ENCODE results near the gene GLCCI1. TPM values are rescaled to one million over a fixed set of nuclear protein-coding genes. Genes with fewer than 3 reads are reported as not detected.
A peak's percentile ranks its signal among the peaks of the same experiment; 100 is the strongest.

The GLCCI1 gene
- total and polyA plus RNA-seq, 5 donors from 2014 or later: 12.6 to 88.1 (median 31.6) TPM

GRCh38 chr7:7970237-7970530 is 1.6 kb downstream of the GLCCI1 start:
- no peaks in the 10 kb centered on the region for H3K36me3 ChIP-seq (ENCODE audit: control insufficient read depth, insufficient read depth, low read length)
- H3K27me3 Mint-ChIP-seq: no peaks in the 10 kb centered on the region
- no peaks in the 10 kb centered on the region for H3K27me3 ChIP-seq (ENCODE audit: control insufficient read depth, insufficient read depth, low read length)
- H3K36me3 Mint-ChIP-seq: no peaks in the 10 kb centered on the region
- peaks cover 48% of the 10 kb centered on the region for H3K4me1 ChIP-seq (ENCODE audit: control insufficient read depth, insufficient read depth, low read length, poor library complexity, severe bottlenecking)
- peak overlapping the region; percentile 84 for H3K27ac ChIP-seq (ENCODE audit: insufficient read depth, low read length, poor library complexity, severe bottlenecking)
- peaks cover 15 to 34% (median 30%) of the 10 kb centered on the region in 4 donors for H3K4me1 Mint-ChIP-seq
- peak overlapping the region; percentile 99 for H3K4me3 ChIP-seq (ENCODE audit: low read depth, low read length)
- H3K9me3 ChIP-seq (ENCODE audit: control insufficient read depth in 2 of 2, low read length in 2 of 2): no peaks in the 10 kb centered on the region
- no peak overlapping the region for H3K4me3 Mint-ChIP-seq
- H3K9me3 Mint-ChIP-seq: no peaks in the 10 kb centered on the region
- DNase-seq (no peak), ATAC-seq (ENCODE audit: low read depth in 2 of 2) (no peak)
- no peak overlapping the region for H3K27ac Mint-ChIP-seq

GRCh38 chr7:7970531-7971307 is 2.1 kb downstream of the GLCCI1 start:
- no peak for ATAC-seq (ENCODE audit: low read depth in 2 of 2)
- peak in 1 of 3 donors; percentile 47 for DNase-seq
- Mint-ChIP-seq H3K9me3 (no peaks in the 10 kb centered on the region), H3K27me3 (no peaks in the 10 kb centered on the region), H3K27ac (no peak overlapping the region), H3K4me1 (peaks cover 21 to 37% (median 31%) of the 10 kb centered on the region in 4 donors), H3K4me3 (no peak overlapping the region), H3K36me3 (no peaks in the 10 kb centered on the region)
- Histone ChIP-seq H3K36me3 (ENCODE audit: control insufficient read depth, insufficient read depth, low read length) (no peaks in the 10 kb centered on the region), H3K4me3 (ENCODE audit: low read depth, low read length) (peak overlapping the region; percentile 99), H3K27me3 (ENCODE audit: control insufficient read depth, insufficient read depth, low read length) (no peaks in the 10 kb centered on the region), H3K9me3 (ENCODE audit: control insufficient read depth in 2 of 2, low read length in 2 of 2) (no peaks in the 10 kb centered on the region), H3K4me1 (ENCODE audit: control insufficient read depth, insufficient read depth, low read length, poor library complexity, severe bottlenecking) (peaks cover 53% of the 10 kb centered on the region), H3K27ac (ENCODE audit: insufficient read depth, low read length, poor library complexity, severe bottlenecking) (peak overlapping the region; percentile 84)

- DNase-seq (peak in 1 of 3 donors; percentile 21), ATAC-seq (ENCODE audit: low read depth in 2 of 2) (no peak)
- Histone ChIP-seq H3K36me3 (ENCODE audit: control insufficient read depth, insufficient read depth, low read length) (no peaks in the 10 kb centered on the region), H3K9me3 (ENCODE audit: control insufficient read depth in 2 of 2, low read length in 2 of 2) (no peaks in the 10 kb centered on the region), H3K27me3 (ENCODE audit: control insufficient read depth, insufficient read depth, low read length) (no peaks in the 10 kb centered on the region), H3K4me3 (ENCODE audit: low read depth, low read length) (peak overlapping the region; percentile 99), H3K27ac (ENCODE audit: insufficient read depth, low read length, poor library complexity, severe bottlenecking) (peak overlapping the region; percentile 84), H3K4me1 (ENCODE audit: control insufficient read depth, insufficient read depth, low read length, poor library complexity, severe bottlenecking) (peaks cover 60% of the 10 kb centered on the region)
- Mint-ChIP-seq H3K27ac (no peak overlapping the region), H3K4me3 (no peak overlapping the region), H3K9me3 (no peaks in the 10 kb centered on the region), H3K36me3 (no peaks in the 10 kb centered on the region), H3K27me3 (no peaks in the 10 kb centered on the region), H3K4me1 (peaks cover 24 to 40% (median 36%) of the 10 kb centered on the region in 4 donors)
These were observed 2.9 kb downstream of the GLCCI1 start for GRCh38 chr7:7971308-7972040.

- Histone ChIP-seq H3K9me3 (ENCODE audit: control insufficient read depth in 2 of 2, low read length in 2 of 2) (no peaks in the 10 kb centered on the region), H3K36me3 (ENCODE audit: control insufficient read depth, insufficient read depth, low read length) (no peaks in the 10 kb centered on the region), H3K27me3 (ENCODE audit: control insufficient read depth, insufficient read depth, low read length) (no peaks in the 10 kb centered on the region), H3K4me1 (ENCODE audit: control insufficient read depth, insufficient read depth, low read length, poor library complexity, severe bottlenecking) (peaks cover 67% of the 10 kb centered on the region), H3K4me3 (ENCODE audit: low read depth, low read length) (peak overlapping the region; percentile 99), H3K27ac (ENCODE audit: insufficient read depth, low read length, poor library complexity, severe bottlenecking) (peak overlapping the region; percentile 84)
- Mint-ChIP-seq H3K36me3 (no peaks in the 10 kb centered on the region), H3K27ac (no peak overlapping the region), H3K4me3 (no peak overlapping the region), H3K9me3 (no peaks in the 10 kb centered on the region), H3K4me1 (peaks cover 26 to 44% (median 39%) of the 10 kb centered on the region in 4 donors), H3K27me3 (no peaks in the 10 kb centered on the region)
- peak in 1 of 3 donors; percentile 52 for DNase-seq
- ATAC-seq (ENCODE audit: low read depth in 2 of 2): no peak
These were observed 3.5 kb downstream of the GLCCI1 start for GRCh38 chr7:7972128-7972527.

- H3K9me3 ChIP-seq (ENCODE audit: control insufficient read depth in 2 of 2, low read length in 2 of 2): no peaks in the 10 kb centered on the region
- ATAC-seq (ENCODE audit: low read depth in 2 of 2) (no peak), DNase-seq (peak in 1 of 3 donors; percentile 43)
- H3K27me3 Mint-ChIP-seq: no peaks in the 10 kb centered on the region
- H3K36me3 Mint-ChIP-seq: no peaks in the 10 kb centered on the region
- H3K4me3 Mint-ChIP-seq: peak overlapping the region in 3 of 4 donors; percentile 86 to 90 (median 87)
- H3K27ac ChIP-seq (ENCODE audit: insufficient read depth, low read length, poor library complexity, severe bottlenecking): peak overlapping the region; percentile 30
- no peaks in the 10 kb centered on the region for H3K27me3 ChIP-seq (ENCODE audit: control insufficient read depth, insufficient read depth, low read length)
- no peaks in the 10 kb centered on the region for H3K9me3 Mint-ChIP-seq
- peak overlapping the region; percentile 99 for H3K4me3 ChIP-seq (ENCODE audit: low read depth, low read length)
- H3K36me3 ChIP-seq (ENCODE audit: control insufficient read depth, insufficient read depth, low read length): no peaks in the 10 kb centered on the region
- H3K27ac Mint-ChIP-seq: peak overlapping the region; percentile 48 to 78 (median 75)
- peaks cover 67% of the 10 kb centered on the region for H3K4me1 ChIP-seq (ENCODE audit: control insufficient read depth, insufficient read depth, low read length, poor library complexity, severe bottlenecking)
- H3K4me1 Mint-ChIP-seq: peaks cover 35 to 47% (median 41%) of the 10 kb centered on the region in 4 donors
These were observed 4.5 kb downstream of the GLCCI1 start for GRCh38 chr7:7972922-7973594.

GRCh38 chr7:7976677-7977076 is 8.1 kb downstream of the GLCCI1 start:
- H3K27ac Mint-ChIP-seq: peak overlapping the region; percentile 13 to 93 (median 44)
- no peaks in the 10 kb centered on the region for H3K9me3 ChIP-seq (ENCODE audit: control insufficient read depth in 2 of 2, low read length in 2 of 2)
- H3K4me1 Mint-ChIP-seq: peaks cover 57 to 79% (median 67%) of the 10 kb centered on the region in 4 donors
- H3K27me3 Mint-ChIP-seq: no peaks in the 10 kb centered on the region
- H3K4me3 Mint-ChIP-seq: peak overlapping the region; percentile 70 to 90 (median 80)
- H3K36me3 ChIP-seq (ENCODE audit: control insufficient read depth, insufficient read depth, low read length): no peaks in the 10 kb centered on the region
- peaks cover 71% of the 10 kb centered on the region for H3K4me1 ChIP-seq (ENCODE audit: control insufficient read depth, insufficient read depth, low read length, poor library complexity, severe bottlenecking)
- peak overlapping the region; percentile 71 for H3K27ac ChIP-seq (ENCODE audit: insufficient read depth, low read length, poor library complexity, severe bottlenecking)
- H3K36me3 Mint-ChIP-seq: peaks cover 7% of the 10 kb centered on the region
- no peaks in the 10 kb centered on the region for H3K27me3 ChIP-seq (ENCODE audit: control insufficient read depth, insufficient read depth, low read length)
- peak overlapping the region; percentile 99 for H3K4me3 ChIP-seq (ENCODE audit: low read depth, low read length)
- H3K9me3 Mint-ChIP-seq: no peaks in the 10 kb centered on the region
- ATAC-seq (ENCODE audit: low read depth in 2 of 2) (peak; percentile 49 to 61), DNase-seq (peak in 2 of 3 donors; percentile 43 to 62)

GRCh38 chr7:7977774-7978173 is 9.2 kb downstream of the GLCCI1 start:
- no peaks in the 10 kb centered on the region for H3K27me3 ChIP-seq (ENCODE audit: control insufficient read depth, insufficient read depth, low read length)
- no peak for ATAC-seq (ENCODE audit: low read depth in 2 of 2)
- no peaks in the 10 kb centered on the region for H3K36me3 ChIP-seq (ENCODE audit: control insufficient read depth, insufficient read depth, low read length)
- H3K27ac ChIP-seq (ENCODE audit: insufficient read depth, low read length, poor library complexity, severe bottlenecking): peak overlapping the region; percentile 71
- no peaks in the 10 kb centered on the region for H3K27me3 Mint-ChIP-seq
- H3K36me3 Mint-ChIP-seq: peaks cover 11% of the 10 kb centered on the region
- peak overlapping the region in 2 of 3 donors; percentile 37 to 74 for H3K27ac Mint-ChIP-seq
- peaks cover 61 to 88% (median 77%) of the 10 kb centered on the region in 4 donors for H3K4me1 Mint-ChIP-seq
- H3K4me1 ChIP-seq (ENCODE audit: control insufficient read depth, insufficient read depth, low read length, poor library complexity, severe bottlenecking): peaks cover 65% of the 10 kb centered on the region
- peak overlapping the region; percentile 54 to 90 (median 79) for H3K4me3 Mint-ChIP-seq
- DNase-seq: no peak
- no peaks in the 10 kb centered on the region for H3K9me3 Mint-ChIP-seq
- no peaks in the 10 kb centered on the region for H3K9me3 ChIP-seq (ENCODE audit: control insufficient read depth in 2 of 2, low read length in 2 of 2)
- peak overlapping the region; percentile 99 for H3K4me3 ChIP-seq (ENCODE audit: low read depth, low read length)

Measured in CD4-positive, CD25-positive, alpha-beta regulatory T cell (primary cell).